ENCODE results near the gene FOSB.
A peak's percentile ranks its signal among the peaks of the same experiment; 100 is the strongest.

FOSB gene

GRCh38 chr19:45474606-45475521 is 7.1 kb downstream of the FOSB start:
- no peak for TF ChIP-seq JUND (IDR thresholded peaks at IDR 0.05; ENCODE audit: low read depth)
- DNase-seq (ENCODE audit: low read depth in 1 of 2, low spot score in 1 of 2): no peak
- in situ Hi-C loops (cut with HindIII; ENCODE audit: low pct_unique_long_range_greater_than_20kb, low sequenced_read_pairs): no loop called here

GRCh38 chr19:45475537-45476291 is 7.9 kb downstream of the FOSB start:
- DNase-seq (ENCODE audit: low read depth in 1 of 2, low spot score in 1 of 2): no peak
- in situ Hi-C loops (cut with HindIII; ENCODE audit: low pct_unique_long_range_greater_than_20kb, low sequenced_read_pairs): no loop called here

GRCh38 chr19:45476304-45476703 is 8.5 kb downstream of the FOSB start:
- no peak for DNase-seq (ENCODE audit: low read depth in 1 of 2, low spot score in 1 of 2)
- in situ Hi-C loops (cut with HindIII; ENCODE audit: low pct_unique_long_range_greater_than_20kb, low sequenced_read_pairs): no loop called here

More at GRCh38 chr19:45475537-45476291, 7.9 kb downstream of the FOSB start:
- TF ChIP-seq JUND (IDR thresholded peaks at IDR 0.05; ENCODE audit: low read depth): no peak

GRCh38 chr19:45477186-45477585 is 9.4 kb downstream of the FOSB start:
- TF ChIP-seq JUND (IDR thresholded peaks at IDR 0.05; ENCODE audit: low read depth): no peak
- in situ Hi-C loops (cut with HindIII; ENCODE audit: low pct_unique_long_range_greater_than_20kb, low sequenced_read_pairs): no loop called here

More at GRCh38 chr19:45476304-45476703, 8.5 kb downstream of the FOSB start:
- TF ChIP-seq JUND (IDR thresholded peaks at IDR 0.05; ENCODE audit: low read depth): no peak

GRCh38 chr19:45477713-45478453 is 10.1 kb downstream of the FOSB start:
- no peak for TF ChIP-seq JUND (IDR thresholded peaks at IDR 0.05; ENCODE audit: low read depth)
- no peak for DNase-seq (ENCODE audit: low read depth in 1 of 2, low spot score in 1 of 2)
- in situ Hi-C loops (cut with HindIII; ENCODE audit: low pct_unique_long_range_greater_than_20kb, low sequenced_read_pairs): no loop called here

More at GRCh38 chr19:45477186-45477585, 9.4 kb downstream of the FOSB start:
- no peak for DNase-seq (ENCODE audit: low read depth in 1 of 2, low spot score in 1 of 2)

- peak in 1 of 2 experiments; percentile 86 for DNase-seq (ENCODE audit: low read depth in 1 of 2, low spot score in 1 of 2)
- in situ Hi-C loops (cut with HindIII; ENCODE audit: low pct_unique_long_range_greater_than_20kb, low sequenced_read_pairs): no loop called here
- no peak for TF ChIP-seq JUND (IDR thresholded peaks at IDR 0.05; ENCODE audit: low read depth)
These were observed 10.8 kb downstream of the FOSB start for GRCh38 chr19:45478454-45479238.

- no peak for TF ChIP-seq JUND (IDR thresholded peaks at IDR 0.05; ENCODE audit: low read depth)
- in situ Hi-C loops (cut with HindIII; ENCODE audit: low pct_unique_long_range_greater_than_20kb, low sequenced_read_pairs): no loop called here
- DNase-seq (ENCODE audit: low read depth in 1 of 2, low spot score in 1 of 2): no peak
These were observed 15.2 kb downstream of the FOSB start for GRCh38 chr19:45483033-45483432.

- TF ChIP-seq JUND (IDR thresholded peaks at IDR 0.05; ENCODE audit: low read depth): no peak
- DNase-seq (ENCODE audit: low read depth in 1 of 2, low spot score in 1 of 2): no peak
- in situ Hi-C loops (cut with HindIII; ENCODE audit: low pct_unique_long_range_greater_than_20kb, low sequenced_read_pairs): no loop called here
These were observed 16.6 kb downstream of the FOSB start for GRCh38 chr19:45484273-45484945.

- no peak for TF ChIP-seq JUND (IDR thresholded peaks at IDR 0.05; ENCODE audit: low read depth)
- peak in 1 of 2 experiments; percentile 96 for DNase-seq (ENCODE audit: low read depth in 1 of 2, low spot score in 1 of 2)
- in situ Hi-C loops (cut with HindIII; ENCODE audit: low pct_unique_long_range_greater_than_20kb, low sequenced_read_pairs): no loop called here
These were observed 17.7 kb downstream of the FOSB start for GRCh38 chr19:45485305-45486077.

GRCh38 chr19:45488708-45489107 is 20.9 kb downstream of the FOSB start:
- in situ Hi-C loops (cut with HindIII; ENCODE audit: low pct_unique_long_range_greater_than_20kb, low sequenced_read_pairs): no loop called here
- DNase-seq (ENCODE audit: low read depth in 1 of 2, low spot score in 1 of 2): no peak
- no peak for TF ChIP-seq JUND (IDR thresholded peaks at IDR 0.05; ENCODE audit: low read depth)
